Measurements from ENCODE around the gene HELZ.
"Not testable (repeated sequence)": the region's sequence is repeated elsewhere in the genome, so short reads cannot be mapped to it uniquely, and the experiment has no call there.

The HELZ gene

GRCh38 chr17:67266496-67266895, 21.5 kb upstream of the HELZ start:
- DNase-seq (ENCODE audit: extremely low spot score, insufficient read length, low read depth) (no peak), FAIRE-seq (no peak)

DNA sequence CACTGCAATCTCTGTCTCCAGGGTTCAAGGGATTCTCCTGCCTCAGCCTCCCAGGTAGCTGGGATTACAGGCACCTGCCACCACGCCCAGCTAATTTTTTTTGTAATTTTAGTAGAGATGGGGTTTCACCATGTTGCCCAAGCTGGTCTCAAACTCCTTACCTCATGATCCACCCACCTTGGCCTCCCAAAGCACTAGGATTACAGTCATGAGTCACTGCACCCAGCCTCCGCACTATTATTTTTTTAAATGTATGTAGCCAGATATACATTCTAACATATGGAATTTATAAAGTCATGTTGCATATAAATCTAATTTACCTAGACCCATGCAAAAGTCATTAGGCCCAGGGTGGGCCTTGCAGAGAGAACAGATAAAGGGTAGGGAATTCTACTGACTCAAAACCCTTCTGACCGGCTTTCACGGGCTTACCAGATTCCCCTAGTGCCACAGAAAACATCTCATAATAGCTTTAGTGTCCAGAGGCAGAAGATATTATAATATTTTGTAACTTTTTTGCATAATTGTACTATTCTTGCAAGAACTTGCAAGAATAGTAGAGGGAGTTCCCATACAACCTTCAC, 20.5 kb upstream of the HELZ start:
- DNase-seq (ENCODE audit: extremely low spot score, insufficient read length, low read depth) (no peak), FAIRE-seq (no peak)

GRCh38 chr17:67262435-67263117, 17.6 kb upstream of the HELZ start:
- DNase-seq (ENCODE audit: extremely low spot score, insufficient read length, low read depth): no peak
- no peak for FAIRE-seq

- FAIRE-seq (no peak), DNase-seq (ENCODE audit: extremely low spot score, insufficient read length, low read depth) (no peak)
Observed at GRCh38 chr17:67260170-67260987, 15.4 kb upstream of the HELZ start.

- no peak for DNase-seq (ENCODE audit: extremely low spot score, insufficient read length, low read depth)
Observed at GRCh38 chr17:67258821-67259468, 13.9 kb upstream of the HELZ start.

GRCh38 chr17:67256075-67256732, 11.2 kb upstream of the HELZ start:
- FAIRE-seq (no peak), DNase-seq (ENCODE audit: extremely low spot score, insufficient read length, low read depth) (no peak)

More at GRCh38 chr17:67258821-67259468, 13.9 kb upstream of the HELZ start:
- FAIRE-seq: no peak

GRCh38 chr17:67253384-67253783, 8.4 kb upstream of the HELZ start:
- DNase-seq (ENCODE audit: extremely low spot score, insufficient read length, low read depth) (no peak), FAIRE-seq (no peak)

GRCh38 chr17:67251586-67251985, 6.6 kb upstream of the HELZ start:
- FAIRE-seq; DNase-seq (ENCODE audit: extremely low spot score, insufficient read length, low read depth): not testable (repeated sequence)

- DNase-seq (ENCODE audit: extremely low spot score, insufficient read length, low read depth) (no peak), FAIRE-seq (no peak)
Observed at GRCh38 chr17:67248291-67248690, 3.3 kb upstream of the HELZ start.

DNA sequence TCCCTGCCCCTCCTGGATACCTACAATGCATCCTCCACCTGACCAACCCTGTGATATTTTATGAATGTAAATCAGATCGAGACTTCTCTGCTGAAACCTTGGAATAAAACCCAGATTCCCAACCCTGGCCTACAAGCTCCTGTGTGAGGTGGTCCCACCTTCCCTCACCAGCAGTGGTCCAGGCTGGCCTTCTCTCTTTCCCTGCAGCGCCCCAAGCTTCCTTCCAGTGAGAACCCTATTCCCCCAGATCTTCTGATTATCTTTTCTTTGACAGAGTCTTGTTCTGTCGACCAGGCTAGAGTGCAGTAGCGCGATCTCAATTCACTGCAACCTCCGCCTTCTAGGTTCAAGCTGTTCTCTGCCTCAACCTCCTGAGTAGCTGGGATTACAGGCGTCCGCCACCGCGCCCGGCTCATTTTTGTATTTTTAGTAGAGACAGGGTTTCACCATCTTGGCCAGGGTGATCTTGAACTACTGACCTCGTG, 2.5 kb upstream of the HELZ start:
- DNase-seq (ENCODE audit: extremely low spot score, insufficient read length, low read depth) (no peak), FAIRE-seq (no peak)

- FAIRE-seq (peak; percentile 77), DNase-seq (ENCODE audit: extremely low spot score, insufficient read length, low read depth) (no peak)
Observed at GRCh38 chr17:67246653-67247415, 1.8 kb upstream of the HELZ start.

- FAIRE-seq (no peak), DNase-seq (ENCODE audit: extremely low spot score, insufficient read length, low read depth) (no peak)
Observed at GRCh38 chr17:67246403-67246652, 1.3 kb upstream of the HELZ start.

- DNase-seq (ENCODE audit: extremely low spot score, insufficient read length, low read depth) (no peak), FAIRE-seq (no peak)
Observed at GRCh38 chr17:67245694-67246402, 852 bp upstream of the HELZ start.

- no peak for DNase-seq (ENCODE audit: extremely low spot score, insufficient read length, low read depth)
- FAIRE-seq: no peak
Observed at GRCh38 chr17:67244431-67245072, 444 bp downstream of the HELZ start.

DNA sequence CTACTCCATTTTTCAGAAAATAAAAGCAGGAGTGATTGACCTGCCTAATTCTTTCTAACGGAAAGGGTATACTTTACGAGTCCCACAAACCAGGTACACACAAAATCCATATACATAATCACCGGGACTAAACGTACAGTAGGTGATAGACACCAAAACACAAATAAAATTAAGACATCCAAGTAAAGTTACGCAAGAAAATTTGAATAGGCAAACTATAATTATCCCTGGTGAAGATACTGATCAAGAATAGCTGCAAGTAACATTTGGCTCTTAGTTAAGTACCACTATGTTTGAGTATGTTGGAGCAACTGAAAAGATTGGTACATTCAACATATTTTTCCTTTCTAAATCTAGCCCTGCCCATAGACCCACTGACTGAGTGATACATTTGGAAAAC, 1.7 kb downstream of the HELZ start:
- DNase-seq (ENCODE audit: extremely low spot score, insufficient read length, low read depth): no peak
- FAIRE-seq: no peak

DNA sequence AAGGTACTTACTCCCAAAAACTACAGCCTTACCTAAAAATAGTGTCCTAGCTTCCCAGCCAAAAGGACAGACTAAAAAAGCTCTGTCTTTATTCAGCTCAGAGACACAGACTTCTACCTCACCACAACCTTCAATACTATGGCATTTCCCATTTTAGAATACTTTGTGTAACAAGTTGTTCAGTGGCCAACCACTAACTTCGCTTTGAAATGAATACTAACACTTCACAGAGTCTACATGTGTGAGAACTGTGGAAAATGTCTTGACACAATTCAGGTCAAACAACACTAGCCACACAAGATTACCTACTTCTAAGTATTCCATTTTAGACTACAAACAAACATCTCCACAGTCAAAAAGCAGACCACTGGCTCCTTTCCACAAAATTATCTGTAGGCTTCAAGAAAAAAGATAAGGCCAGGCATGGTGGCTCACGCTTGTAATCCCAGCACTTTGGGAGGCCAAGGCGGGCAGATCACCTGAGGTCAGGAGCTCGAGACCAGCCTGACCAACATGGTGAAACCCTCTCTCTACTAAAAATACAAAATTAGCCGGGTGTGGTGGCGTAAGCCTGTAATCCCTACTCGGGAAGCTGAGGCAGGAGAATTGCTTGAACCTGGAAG, 3.2 kb downstream of the HELZ start:
- FAIRE-seq (no peak), DNase-seq (ENCODE audit: extremely low spot score, insufficient read length, low read depth) (no peak)

GRCh38 chr17:67239597-67239996, 5.4 kb downstream of the HELZ start:
- no peak for FAIRE-seq
- DNase-seq (ENCODE audit: extremely low spot score, insufficient read length, low read depth): no peak

DNA sequence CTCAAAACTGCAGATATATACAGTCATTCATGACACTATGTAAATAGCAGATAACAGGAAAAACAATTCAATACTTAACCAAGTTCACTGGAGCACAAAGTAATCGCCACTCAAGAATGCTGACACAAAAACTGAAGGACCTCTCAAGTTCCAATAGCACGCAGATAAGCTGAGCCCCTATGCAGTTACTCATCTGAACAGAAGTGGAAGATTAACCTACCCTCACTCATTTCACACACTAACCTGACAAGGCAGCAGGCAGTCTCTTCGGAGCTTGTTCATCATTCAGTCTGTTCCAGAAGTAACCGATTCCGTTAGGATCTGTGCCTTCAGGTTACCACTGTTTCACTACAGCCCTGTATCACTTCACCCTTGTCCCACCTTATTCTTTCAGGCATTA, 6.0 kb downstream of the HELZ start:
- DNase-seq (ENCODE audit: extremely low spot score, insufficient read length, low read depth) (no peak), FAIRE-seq (no peak)
